Measurements from ENCODE around the gene PDHB.

Gene PDHB

GRCh38 chr3:58434990-58435389 is 1.4 kb upstream of the PDHB start:
- DNase-seq: no peak

- DNase-seq: no peak
Observed at GRCh38 chr3:58434511-58434910, 879 bp upstream of the PDHB start.

- no peak for DNase-seq
Observed at GRCh38 chr3:58434168-58434504, 504 bp upstream of the PDHB start.

GRCh38 chr3:58432905-58433304 is 727 bp downstream of the PDHB start:
- no peak for DNase-seq

- no peak for DNase-seq
Observed at GRCh38 chr3:58429657-58430056, 4.0 kb downstream of the PDHB start.

GRCh38 chr3:58427661-58428361 is 5.8 kb downstream of the PDHB start:
- no peak for DNase-seq

GRCh38 chr3:58425782-58426181 is 7.8 kb downstream of the PDHB start:
- no peak for DNase-seq

GRCh38 chr3:58424613-58425012 is 9.0 kb downstream of the PDHB start:
- no peak for DNase-seq

GRCh38 chr3:58422756-58423325 is 10.8 kb downstream of the PDHB start:
- DNase-seq: no peak

GRCh38 chr3:58421004-58421403 is 12.6 kb downstream of the PDHB start:
- no peak for DNase-seq

GRCh38 chr3:58419780-58420507 is 13.7 kb downstream of the PDHB start:
- DNase-seq: no peak

GRCh38 chr3:58418227-58418626 is 15.4 kb downstream of the PDHB start:
- no peak for DNase-seq

- no peak for DNase-seq
Observed at GRCh38 chr3:58417075-58417474, 16.6 kb downstream of the PDHB start.

- no peak for DNase-seq
Observed at GRCh38 chr3:58416191-58416590, 17.4 kb downstream of the PDHB start.

GRCh38 chr3:58414538-58415197 is 19.0 kb downstream of the PDHB start:
- DNase-seq: no peak

- DNase-seq: no peak
Observed at GRCh38 chr3:58411851-58412830, 21.5 kb downstream of the PDHB start.

GRCh38 chr3:58411036-58411435 is 22.6 kb downstream of the PDHB start:
- DNase-seq: no peak

GRCh38 chr3:58409663-58410062 is 24.0 kb downstream of the PDHB start:
- DNase-seq: no peak

GRCh38 chr3:58408906-58409305 is 24.7 kb downstream of the PDHB start:
- no peak for DNase-seq

GRCh38 chr3:58404396-58404795 is 29.2 kb downstream of the PDHB start:
- DNase-seq: no peak

GRCh38 chr3:58403513-58404109 is 30.0 kb downstream of the PDHB start:
- DNase-seq: no peak

- DNase-seq: no peak
Observed at GRCh38 chr3:58398669-58399333, 34.8 kb downstream of the PDHB start.
